H1 (cell line): Measurements from ENCODE around the gene SV2A. TPM values are rescaled to one million over a fixed set of nuclear protein-coding genes. Genes with fewer than 3 reads are reported as not detected.
"Not testable (repeated sequence)": the region's sequence is repeated elsewhere in the genome, so short reads cannot be mapped to it uniquely, and the experiment has no call there.

Experiments
- CTCF ChIA-PET: fragments of 300-600 bp; sonication (Branson Sonifier 250); formaldehyde crosslinking; loops from one replicate; lab custom pipeline; 2021; ENCODE audit not compliant: partially characterized antibody; lab: Charles Lee
- POLR2A ChIA-PET: fragments of 300-600 bp; sonication (Branson Sonifier 250); formaldehyde crosslinking; loops from one replicate; lab custom pipeline; 2021; ENCODE audit warnings: inconsistent platforms; ENCODE audit not compliant: partially characterized antibody; lab: Charles Lee
- DNase-seq, 2 experiments: peaks; one replicate each; pipeline versions ENCODE4 v3.0.0 to v3.0.0-alpha.2; 2010 to 2022; ENCODE audit warnings: low spot score in 2 of 2, low read depth in 1 of 2, mixed read lengths in 1 of 2
- FAIRE-seq: peaks from 2 replicates; lab custom pipeline; 2011; peaks lifted over from hg19 to GRCh38; lab: Jason Lieb, UNC
- H2AFZ ChIP-seq: 2 replicates; pipeline ENCODE4 v1.8.1; 2012; ENCODE audit warnings: low read length, inconsistent platforms
- H2AK5ac ChIP-seq: 2 replicates; pipeline ENCODE4 v1.6.1; 2013; ENCODE audit warnings: low read depth, low read length
- H2BK120ac ChIP-seq: replicated peaks from 2 replicates; pipeline ENCODE3; 2013; ENCODE audit warnings: low read depth, low read length, inconsistent platforms
- H2BK12ac ChIP-seq: 2 replicates; pipeline ENCODE4 v1.6.1; 2013; ENCODE audit warnings: low read depth, low read length
- H2BK15ac ChIP-seq: 2 replicates; pipeline ENCODE4 v1.6.1; 2013; ENCODE audit warnings: low read length
- H2BK20ac ChIP-seq: 2 replicates; pipeline ENCODE4 v1.6.1; 2013; ENCODE audit warnings: low read length
- H2BK5ac ChIP-seq: 2 replicates; pipeline ENCODE4 v1.6.1; 2013; ENCODE audit warnings: low read depth, low read length
- H3K14ac ChIP-seq: 2 replicates; pipeline ENCODE4 v1.6.1; 2013; ENCODE audit warnings: inconsistent platforms; ENCODE audit not compliant: insufficient read length
- H3K18ac ChIP-seq: 2 replicates; pipeline ENCODE4 v1.6.1; 2013; ENCODE audit warnings: low read length; ENCODE audit errors: extremely low read depth
- H3K23ac ChIP-seq: 2 replicates; pipeline ENCODE4 v1.6.1; 2013; ENCODE audit warnings: inconsistent platforms; ENCODE audit not compliant: insufficient read length
- H3K23me2 ChIP-seq: 2 replicates; pipeline ENCODE4 v1.6.1; 2013; ENCODE audit warnings: low read depth, low read length
- H3K27ac ChIP-seq: 2 replicates; pipeline ENCODE4 v1.6.1; 2011; ENCODE audit warnings: low read depth, low read length, inconsistent platforms
- H3K27me3 ChIP-seq, 4 experiments: replicated peaks in 1 of 4; 1 replicate in 1 of 4; 2 replicates in 3 of 4; pipeline versions ENCODE4 v1.6.1 to v1.8.1; 2011 to 2013; ENCODE audit warnings: low read length in 3 of 4, mild to moderate bottlenecking in 3 of 4, inconsistent platforms in 2 of 4, mixed read lengths in 2 of 4, moderate library complexity in 1 of 4; ENCODE audit not compliant: control insufficient read depth in 3 of 4, insufficient read depth in 3 of 4; ENCODE audit errors: extremely low read depth in 1 of 4
- H3K36me3 ChIP-seq, 4 experiments: 2 replicates each; pipeline versions ENCODE4 v1.6.1 to v1.8.1; 2011 to 2013; ENCODE audit warnings: mild to moderate bottlenecking in 4 of 4, low read length in 3 of 4, moderate library complexity in 2 of 4, control low read depth in 1 of 4, inconsistent platforms in 1 of 4; ENCODE audit not compliant: insufficient read depth in 4 of 4, control insufficient read depth in 2 of 4
- H3K4ac ChIP-seq: replicated peaks from 2 replicates; pipeline ENCODE3; 2013; ENCODE audit warnings: low read length, low read depth, mixed read lengths, inconsistent platforms; ENCODE audit not compliant: insufficient read length
- H3K4me1 ChIP-seq, 4 experiments: replicated peaks in 1 of 4; 1 replicate in 1 of 4; 2 replicates in 3 of 4; pipeline versions ENCODE4 v1.6.1 to v1.8.1; 2011 to 2013; ENCODE audit warnings: low read length in 3 of 4, inconsistent platforms in 2 of 4, mixed read lengths in 1 of 4; ENCODE audit not compliant: insufficient read depth in 4 of 4, control insufficient read depth in 3 of 4
- H3K4me2 ChIP-seq, 2 experiments: 2 replicates each; pipeline versions ENCODE4 v1.6.1 to v1.8.1; 2011 to 2013; ENCODE audit warnings: low read depth in 2 of 2, low read length in 2 of 2, control low read depth in 1 of 2, inconsistent platforms in 1 of 2, mild to moderate bottlenecking in 1 of 2; ENCODE audit not compliant: insufficient read depth in 1 of 2
- H3K4me3 ChIP-seq, 4 experiments: fragments of 200-600, 300-600 bp in 1 of 4; sonication (generic), shearing (Covaris generic), sonication (Bioruptor Twin) in 1 of 4; 2 replicates each; pipeline versions ENCODE4 v1.5.1 to v1.8.1; 2011 to 2016; ENCODE audit warnings: low read length in 4 of 4, low read depth in 3 of 4, control low read depth in 2 of 4, inconsistent platforms in 2 of 4, mild to moderate bottlenecking in 2 of 4, mixed read lengths in 1 of 4, moderate library complexity in 1 of 4; ENCODE audit not compliant: insufficient read depth in 2 of 4; ENCODE audit errors: extremely low read depth in 1 of 4
- H3K56ac ChIP-seq: replicated peaks from 2 replicates; pipeline ENCODE3; 2013; ENCODE audit warnings: low read depth, mild to moderate bottlenecking, mixed read lengths, low read length, inconsistent platforms; ENCODE audit not compliant: insufficient read length
- H3K79me1 ChIP-seq: 2 replicates; pipeline ENCODE4 v1.6.1; 2013; ENCODE audit warnings: low read depth, low read length, control low read depth
- H3K79me2 ChIP-seq, 2 experiments: 2 replicates each; pipeline versions ENCODE4 v1.6.1 to v1.8.1; 2012 to 2013; ENCODE audit warnings: low read length in 2 of 2, mild to moderate bottlenecking in 2 of 2, inconsistent platforms in 1 of 2; ENCODE audit not compliant: insufficient read depth in 2 of 2, control insufficient read depth in 1 of 2
- H3K9ac ChIP-seq, 4 experiments: replicated peaks in 1 of 4; 1 replicate in 1 of 4; 2 replicates in 3 of 4; pipeline versions ENCODE4 v1.6.1 to v1.8.1; 2011 to 2013; ENCODE audit warnings: low read depth in 3 of 4, low read length in 3 of 4, control low read depth in 2 of 4, mild to moderate bottlenecking in 2 of 4, moderate library complexity in 2 of 4, inconsistent platforms in 1 of 4; ENCODE audit errors: extremely low read depth in 1 of 4
- H3K9me3 ChIP-seq, 2 experiments: 2 replicates each; pipeline versions ENCODE4 v1.6.1 to v1.8.1; 2012 to 2013; ENCODE audit warnings: mild to moderate bottlenecking in 2 of 2, moderate library complexity in 2 of 2, control low read depth in 1 of 2, inconsistent platforms in 1 of 2, low read depth in 1 of 2, low read length in 1 of 2, mixed read lengths in 1 of 2; ENCODE audit not compliant: insufficient read depth in 2 of 2
- H4K20me1 ChIP-seq, 2 experiments: replicated peaks in 1 of 2; 2 replicates each; pipeline versions ENCODE3 to v1.8.1; 2011 to 2013; ENCODE audit warnings: inconsistent platforms in 2 of 2, low read length in 2 of 2, mild to moderate bottlenecking in 1 of 2; ENCODE audit not compliant: insufficient read depth in 2 of 2, control insufficient read depth in 1 of 2
- H4K5ac ChIP-seq: 2 replicates; pipeline ENCODE4 v1.6.1; 2013; ENCODE audit warnings: low read length, low read depth, mixed read lengths, inconsistent platforms; ENCODE audit not compliant: insufficient read length
- H4K8ac ChIP-seq: 2 replicates; pipeline ENCODE4 v1.8.0; 2013; ENCODE audit warnings: mild to moderate bottlenecking, moderate library complexity, low read length, inconsistent platforms; ENCODE audit not compliant: insufficient read depth; ENCODE audit errors: extremely low read depth
- H4K91ac ChIP-seq: replicated peaks from 2 replicates; pipeline ENCODE3; 2013; ENCODE audit warnings: low read length, mixed read lengths, inconsistent platforms; ENCODE audit not compliant: insufficient read length
- WGBS, 2 experiments: shearing (Covaris generic) in 1 of 2; methylation state at CpG; one replicate each; pipeline versions ENCODE4 v1.1.6 to v1.1.7; 2013 to 2015; ENCODE audit warnings: low lambda C conversion rate in 2 of 2, mixed read lengths in 2 of 2, inconsistent platforms in 1 of 2, low coverage in 1 of 2, missing lambda C conversion rate in 1 of 2; ENCODE audit not compliant: insufficient replicate concordance in 2 of 2, insufficient coverage in 1 of 2, insufficient read length in 1 of 2; ENCODE audit errors: extremely low coverage in 1 of 2, missing lambda C conversion rate in 1 of 2; 5-methylcytosine and 5-hydroxymethylcytosine counted together
- polyA plus RNA-seq, 7 experiments: library from polyadenylated mRNA; depleted of rRNA in 3 of 7; stranded (reverse) in 5 of 7; unstranded in 2 of 7; fragments of >200 nt in 5 of 7; fragments of 200-250 nt in 2 of 7; gene quantifications; 1 replicate in 5 of 7; 2 replicates in 1 of 7; 4 replicates in 1 of 7; pipeline versions ENCODE4 v1.2.1 to v1.2.3, GENCODE V29; 2011 to 2013; ENCODE audit warnings: missing spikeins in 2 of 7, mixed read lengths in 2 of 7
- total RNA-seq: library from RNA; stranded (reverse); fragmentation: NEBNext Ultra II Directional; extraction: Animal tissue kit (Norgen Biotek cat#: 25700); gene quantifications from 2 replicates; pipeline ENCODE4 v1.2.1, GENCODE V29; 2021

The SV2A gene
- total and polyA plus RNA-seq, 2 of the 8 experiments (the other 6 are each of a cell fraction or from before 2014, with no cell fraction given), result 41.8 to 51.8 TPM

GRCh38 chr1:149938668-149939003 lies 21.0 kb upstream of the SV2A start:
- Histone ChIP-seq H3K27ac (0 out of 2 replicates have a peak overlapping the region, but pooled peaks have one; percentile 76), H3K4me2 (peak overlapping the region; percentile 62 to 94), H3K4me1 (peaks cover 5 to 22% (median 13%) of the 10 kb centered on the region in 4 experiments), H3K4me3 (peak overlapping the region in 1 of 4 experiments; percentile 30; a peak in 3 of 8 replicates), H2BK5ac (peak overlapping the region; percentile 60), H3K18ac (0 out of 2 replicates have a peak overlapping the region, but pooled peaks have one; percentile 67), H4K5ac (peak overlapping the region; percentile 77)
- POLR2A ChIA-PET, result interaction anchor here (0.7 to 5.8 kb wide), 12 partner anchors 9 to 225 kb away, joined by 3 to 65 read pairs (median 4); partner anchors contain the start of genes BOLA1 and SF3B4
- H4K91ac ChIP-seq, H3K79me1 ChIP-seq, H3K27me3 ChIP-seq, H3K56ac ChIP-seq, H3K23ac ChIP-seq, H4K8ac ChIP-seq, H3K9ac ChIP-seq, H3K4ac ChIP-seq, H2AK5ac ChIP-seq, H3K9me3 ChIP-seq, H3K36me3 ChIP-seq, H3K14ac ChIP-seq, FAIRE-seq, H2AFZ ChIP-seq, H2BK120ac ChIP-seq, H3K79me2 ChIP-seq, H2BK15ac ChIP-seq, DNase-seq, H3K23me2 ChIP-seq, H4K20me1 ChIP-seq, H2BK12ac ChIP-seq, H2BK20ac ChIP-seq: not testable (repeated sequence)
- WGBS, 2 experiments, result 28% methylated on average over 7 of the region's 13 CpGs; no CpG with 5 or more reads in 1 of the 2 experiments
- CTCF ChIA-PET, result interaction anchor here (1.0 to 2.3 kb wide), 3 partner anchors 10 to 249 kb away, joined by 3 to 6 read pairs (median 5); a partner anchor contains a TSS
